B cell (primary cell): Measurements from ENCODE around the gene MTFMT. TPM values are rescaled to one million over a fixed set of nuclear protein-coding genes. Genes with fewer than 3 reads are reported as not detected.

Source experiments
- ATAC-seq: fragments of 200-7000 bp; cut with Tn5 transposase; one replicate; pipeline ENCODE4 v1.10.0; 2021; ENCODE audit warnings: low read depth, mild to moderate bottlenecking, moderate number of reproducible peaks, moderate library complexity
- CTCF ChIA-PET: fragments of 350-600 bp; sonication (Branson Sonifier 250); formaldehyde crosslinking; loops from one replicate; lab custom pipeline; 2021; ENCODE audit warnings: antibody characterized with exemption, inconsistent platforms; lab: Charles Lee
- POLR2A ChIA-PET: fragments of 350-600 bp; sonication (Branson Sonifier 250); formaldehyde crosslinking; loops from one replicate; lab custom pipeline; 2021; ENCODE audit warnings: antibody characterized with exemption; lab: Charles Lee
- DNase-seq: peaks from one replicate; pipeline ENCODE4 v3.0.0; 2013
- H2AFZ ChIP-seq: 2 replicates; pipeline ENCODE4 v1.6.1; 2012; ENCODE audit warnings: mild to moderate bottlenecking, low read depth, low read length; ENCODE audit not compliant: insufficient read depth, poor library complexity, severe bottlenecking
- H3K27ac ChIP-seq, 2 donors: 1 replicate in 1 of 2; 2 replicates in 1 of 2; pipeline ENCODE4 v1.5.1; 2012 to 2013; ENCODE audit warnings: low read length in 2 of 2, mild to moderate bottlenecking in 2 of 2, moderate library complexity in 1 of 2
- H3K27me3 ChIP-seq, 4 experiments: fragments of 200-600 bp in 1 of 4; sonication (generic) in 1 of 4; replicated peaks in 1 of 4; 1 replicate in 2 of 4; 2 replicates in 2 of 4; pipeline versions ENCODE4 v1.6.1 to v1.7.0; 2013 to 2016; ENCODE audit warnings: low read length in 3 of 4, mild to moderate bottlenecking in 2 of 4, mixed read lengths in 1 of 4, moderate library complexity in 1 of 4; ENCODE audit not compliant: insufficient read depth in 4 of 4, control insufficient read depth in 3 of 4; ENCODE audit errors: control extremely low read depth in 1 of 4
- H3K36me3 ChIP-seq, 2 experiments: replicated peaks in 1 of 2; 1 replicate in 1 of 2; 2 replicates in 1 of 2; pipeline versions ENCODE4 v1.6.1 to v1.7.1; 2013; ENCODE audit warnings: low read length in 1 of 2; ENCODE audit not compliant: insufficient read depth in 2 of 2, control insufficient read depth in 1 of 2; ENCODE audit errors: control extremely low read depth in 1 of 2, extremely low read depth in 1 of 2
- H3K4me1 ChIP-seq, 2 donors: fragments of 200-600 bp in 1 of 2; sonication (generic) in 1 of 2; 1 replicate in 1 of 2; 2 replicates in 1 of 2; pipeline versions ENCODE4 v1.5.1 to v1.6.1; 2013 to 2017; ENCODE audit warnings: low read length in 2 of 2; ENCODE audit not compliant: control insufficient read depth in 2 of 2, insufficient read depth in 2 of 2
- H3K4me2 ChIP-seq: replicated peaks from 2 replicates; pipeline ENCODE3; 2012; ENCODE audit warnings: mild to moderate bottlenecking, low read depth, low read length; ENCODE audit not compliant: poor library complexity, severe bottlenecking
- H3K4me3 ChIP-seq, 5 experiments: fragments of 200-600 bp in 1 of 5; sonication (generic) in 1 of 5; 1 replicate in 3 of 5; 2 replicates in 2 of 5; pipeline versions ENCODE4 v1.5.1 to v1.7.0; 2011 to 2016; ENCODE audit warnings: low read length in 4 of 5, mild to moderate bottlenecking in 4 of 5, low read depth in 2 of 5, control low read depth in 1 of 5, moderate library complexity in 1 of 5; ENCODE audit not compliant: insufficient read depth in 1 of 5; ENCODE audit errors: control extremely low read depth in 1 of 5, extremely low read depth in 1 of 5
- H3K79me2 ChIP-seq: fragments of 200-600 bp; sonication (generic); one replicate; pipeline ENCODE4 v1.6.0; 2016; ENCODE audit warnings: low read length; ENCODE audit not compliant: control insufficient read depth, insufficient read depth
- H3K9ac ChIP-seq: fragments of 200-600 bp; sonication (generic); 2 replicates; pipeline ENCODE4 v1.6.1; 2017; ENCODE audit warnings: mild to moderate bottlenecking, low read length, moderate library complexity
- H3K9me3 ChIP-seq, 3 donors: one replicate each; pipeline versions ENCODE4 v1.6.1 to v1.7.1; 2013; ENCODE audit warnings: low read length in 2 of 3; ENCODE audit not compliant: control insufficient read depth in 2 of 3, insufficient read depth in 1 of 3; ENCODE audit errors: control extremely low read depth in 1 of 3
- H4K20me1 ChIP-seq: 2 replicates; pipeline ENCODE4 v1.6.0; 2012; ENCODE audit warnings: mild to moderate bottlenecking, low read length; ENCODE audit not compliant: insufficient read depth, control insufficient read depth, poor library complexity, severe bottlenecking
- H3K27ac Mint-ChIP-seq: one replicate; pipeline ENCODE4 v1.8.0; 2021; ENCODE audit warnings: mixed read lengths
- H3K27me3 Mint-ChIP-seq: one replicate; pipeline ENCODE4 v1.8.0; 2021; ENCODE audit warnings: mixed read lengths
- H3K4me1 Mint-ChIP-seq: one replicate; pipeline ENCODE4 v1.8.0; 2021; ENCODE audit warnings: mixed read lengths
- H3K4me3 Mint-ChIP-seq: one replicate; pipeline ENCODE4 v1.8.0; 2021; ENCODE audit warnings: mixed read lengths
- H3K9me3 Mint-ChIP-seq: one replicate; pipeline ENCODE4 v1.8.0; 2022; ENCODE audit warnings: mixed read lengths; ENCODE audit not compliant: insufficient read depth
- EZH2 ChIP-seq: IDR thresholded peaks from 2 replicates; pipeline ENCODE4 v1.6.1; 2012; ENCODE audit warnings: borderline replicate concordance, low read depth, mild to moderate bottlenecking, moderate library complexity, low read length; ENCODE audit not compliant: insufficient read depth, poor library complexity, severe bottlenecking
- WGBS: methylation state at CpG from one replicate; pipeline ENCODE4 v1.1.5; 2013; ENCODE audit warnings: missing lambda C conversion rate; ENCODE audit not compliant: insufficient coverage; 5-methylcytosine and 5-hydroxymethylcytosine counted together
- intact Hi-C: fragments of 100-400 bp; cut with micrococcal nuclease; formaldehyde crosslinking; loops from one replicate; pipeline ENCODE4 v1.10.0; 2022
- polyA plus RNA-seq: library from polyadenylated mRNA; depleted of rRNA; stranded (reverse); fragments of >200 nt; gene quantifications from 2 replicates; pipeline ENCODE4 v1.2.3, GENCODE V29; 2012
- total RNA-seq, 2 donors: library from RNA; stranded (reverse); fragments of 120-200 nt in 1 of 2; gene quantifications; 1 replicate in 1 of 2; 2 replicates in 1 of 2; pipeline versions ENCODE4 v1.2.3 to v1.2.4, GENCODE V29; 2013 to 2022
- TF ChIP-seq, protein P1 (sequence below): fragments of 200-600 bp; IDR thresholded peaks from one replicate; pipeline ENCODE4 v1.8.0; 2022; ENCODE audit warnings: antibody characterized with exemption, mild to moderate bottlenecking

MTFMT gene
- total and polyA plus RNA-seq, 2 donors (not counting 1 experiment from before 2014, with no cell fraction given): 10.0 to 14.3 TPM

DNA sequence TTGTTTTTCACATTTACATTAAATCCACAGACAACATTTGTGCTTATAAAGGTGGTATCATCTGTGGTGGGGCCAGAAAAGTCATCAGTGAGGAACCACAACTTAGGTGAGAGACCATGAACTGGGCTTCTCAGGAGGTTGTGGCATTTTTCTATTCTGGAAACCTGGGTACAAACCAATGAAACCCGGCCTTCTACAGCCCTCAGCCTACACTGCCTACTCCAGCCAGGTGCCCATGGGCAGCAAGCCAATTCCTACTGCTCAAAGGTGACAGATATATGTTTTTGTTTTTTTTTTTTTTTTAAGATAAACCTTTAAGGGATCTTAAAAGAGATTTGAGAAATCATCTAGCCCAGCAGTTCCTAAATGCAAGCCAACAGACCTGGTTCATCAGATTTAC is 60.0 kb downstream of the MTFMT start:
- Histone ChIP-seq H3K79me2 (no peaks in the 10 kb centered on the region), H3K4me1 (no peaks in the 10 kb centered on the region), H4K20me1 (no peaks in the 10 kb centered on the region), H2AFZ (no peak overlapping the region), H3K4me3 (no peak overlapping the region), H3K9me3 (no peaks in the 10 kb centered on the region), H3K9ac (no peak overlapping the region), H3K4me2 (no peak overlapping the region), H3K36me3 (peaks cover 14 to 59% of the 10 kb centered on the region in 2 experiments), H3K27me3 (no peaks in the 10 kb centered on the region), H3K27ac (no peak overlapping the region)
- Mint-ChIP-seq H3K27ac (no peak overlapping the region), H3K9me3 (no peaks in the 10 kb centered on the region), H3K27me3 (no peaks in the 10 kb centered on the region), H3K4me3 (no peak overlapping the region), H3K4me1 (no peaks in the 10 kb centered on the region)
- ATAC-seq (no peak), DNase-seq (no peak)
- intact Hi-C loops: no loop called here
- ChIA-PET CTCF (no interaction called here), POLR2A (no interaction called here)
- no CpG with 5 or more reads among the region's 1 CpG for WGBS
- TF ChIP-seq, protein P1, sequence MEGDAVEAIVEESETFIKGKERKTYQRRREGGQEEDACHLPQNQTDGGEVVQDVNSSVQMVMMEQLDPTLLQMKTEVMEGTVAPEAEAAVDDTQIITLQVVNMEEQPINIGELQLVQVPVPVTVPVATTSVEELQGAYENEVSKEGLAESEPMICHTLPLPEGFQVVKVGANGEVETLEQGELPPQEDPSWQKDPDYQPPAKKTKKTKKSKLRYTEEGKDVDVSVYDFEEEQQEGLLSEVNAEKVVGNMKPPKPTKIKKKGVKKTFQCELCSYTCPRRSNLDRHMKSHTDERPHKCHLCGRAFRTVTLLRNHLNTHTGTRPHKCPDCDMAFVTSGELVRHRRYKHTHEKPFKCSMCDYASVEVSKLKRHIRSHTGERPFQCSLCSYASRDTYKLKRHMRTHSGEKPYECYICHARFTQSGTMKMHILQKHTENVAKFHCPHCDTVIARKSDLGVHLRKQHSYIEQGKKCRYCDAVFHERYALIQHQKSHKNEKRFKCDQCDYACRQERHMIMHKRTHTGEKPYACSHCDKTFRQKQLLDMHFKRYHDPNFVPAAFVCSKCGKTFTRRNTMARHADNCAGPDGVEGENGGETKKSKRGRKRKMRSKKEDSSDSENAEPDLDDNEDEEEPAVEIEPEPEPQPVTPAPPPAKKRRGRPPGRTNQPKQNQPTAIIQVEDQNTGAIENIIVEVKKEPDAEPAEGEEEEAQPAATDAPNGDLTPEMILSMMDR: no peak
- TF ChIP-seq EZH2: no peak

DNA sequence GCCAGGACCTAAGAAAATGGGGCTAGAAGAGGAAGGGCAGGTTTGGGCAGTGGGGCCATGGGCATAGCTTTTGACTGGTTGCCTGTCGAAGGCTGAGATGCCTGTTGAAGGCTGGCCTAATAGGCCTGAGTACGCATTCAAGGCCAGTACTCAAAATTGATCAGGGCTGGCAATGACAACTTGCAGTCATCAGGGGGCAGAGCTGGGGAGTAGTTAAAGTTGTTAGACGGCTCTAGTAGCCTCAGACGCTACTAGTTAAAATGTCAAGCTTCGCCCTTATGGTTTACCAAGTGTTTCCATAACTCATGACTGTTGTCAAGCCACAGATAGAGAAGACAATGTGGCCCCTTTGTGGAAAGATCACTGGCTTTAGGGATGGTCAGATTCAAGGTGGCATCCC is 68.4 kb downstream of the MTFMT start:
- TF ChIP-seq, protein P1: no peak
- no peak for TF ChIP-seq EZH2
- ATAC-seq: no peak
- Histone ChIP-seq H3K9ac (no peak overlapping the region), H3K4me2 (no peak overlapping the region), H3K27me3 (no peaks in the 10 kb centered on the region), H4K20me1 (no peaks in the 10 kb centered on the region), H3K36me3 (peaks cover 13 to 69% of the 10 kb centered on the region in 2 experiments), H3K4me1 (no peaks in the 10 kb centered on the region), H2AFZ (no peak overlapping the region), H3K4me3 (no peak overlapping the region), H3K27ac (no peak overlapping the region), H3K9me3 (no peaks in the 10 kb centered on the region), H3K79me2 (no peaks in the 10 kb centered on the region)
- DNase-seq: no peak
- no peak overlapping the region for H3K4me3 Mint-ChIP-seq
- no peaks in the 10 kb centered on the region for H3K4me1 Mint-ChIP-seq
- intact Hi-C loops: no loop called here
- no peak overlapping the region for H3K27ac Mint-ChIP-seq
- WGBS: 100% methylated on average over 2 of the region's 5 CpGs
- no peaks in the 10 kb centered on the region for H3K27me3 Mint-ChIP-seq
- ChIA-PET POLR2A (no interaction called here), CTCF (interaction anchor here (1.2 kb wide), 1 partner anchor 10 kb away, joined by 3 read pairs; no protein-coding TSS in a partner anchor)
- H3K9me3 Mint-ChIP-seq: no peaks in the 10 kb centered on the region
